GM10248 (cell line): ENCODE data around the gene NAP1L1.

Experiments
- CTCF ChIA-PET: fragments of 300-600 bp; sonication (Branson Sonifier 250); formaldehyde crosslinking; extraction: SDS; loops from one replicate; lab custom pipeline; 2021; ENCODE audit warnings: antibody characterized with exemption; lab: Yijun Ruan, JAX
- POLR2A ChIA-PET: fragments of 350-650 bp; sonication (Branson Sonifier 250); formaldehyde crosslinking; extraction: SDS; loops from one replicate; lab custom pipeline; 2020; ENCODE audit warnings: antibody characterized with exemption; lab: Yijun Ruan, JAX
- DNase-seq: peaks from one replicate; pipeline ENCODE4 v3.0.0; 2012; ENCODE audit errors: extremely low spot score
- TF ChIP-seq, protein P1 (sequence below): IDR thresholded peaks from 2 replicates; pipeline ENCODE4 v1.5.1; 2012; ENCODE audit warnings: mild to moderate bottlenecking, low read depth; ENCODE audit errors: extremely low read depth, missing control alignments, control extremely low read depth

The NAP1L1 gene

DNA sequence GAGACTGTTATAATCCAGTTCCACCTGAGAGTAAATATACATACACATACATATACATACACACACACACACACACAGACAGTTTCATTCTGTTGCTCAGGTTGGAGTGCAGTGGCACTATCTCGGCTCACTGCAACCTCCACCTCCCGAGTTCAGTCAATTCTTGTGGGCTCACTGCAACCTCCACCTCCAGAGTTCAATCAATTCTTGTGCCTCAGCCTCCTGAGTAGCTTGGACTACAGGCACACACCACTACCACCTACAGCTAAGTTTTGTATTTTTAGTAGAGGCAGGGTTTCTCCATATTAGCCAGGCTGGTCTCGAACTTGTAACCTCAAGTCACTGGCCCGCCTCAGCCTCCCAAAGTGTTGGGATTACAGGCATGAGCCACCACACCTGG is 44.0 kb downstream of the NAP1L1 start:
- POLR2A ChIA-PET: interaction anchor here (2.2 kb wide), 1 partner anchor 9 kb away, joined by 7 read pairs; the partner anchor contains the start of gene PHLDA1
- CTCF ChIA-PET: interaction anchor here (0.6 to 2.5 kb wide), 11 partner anchors 10 to 649 kb away, joined by 3 to 18 read pairs (median 3); partner anchors contain the start of gene GLIPR1L2
- TF ChIP-seq, protein P1, sequence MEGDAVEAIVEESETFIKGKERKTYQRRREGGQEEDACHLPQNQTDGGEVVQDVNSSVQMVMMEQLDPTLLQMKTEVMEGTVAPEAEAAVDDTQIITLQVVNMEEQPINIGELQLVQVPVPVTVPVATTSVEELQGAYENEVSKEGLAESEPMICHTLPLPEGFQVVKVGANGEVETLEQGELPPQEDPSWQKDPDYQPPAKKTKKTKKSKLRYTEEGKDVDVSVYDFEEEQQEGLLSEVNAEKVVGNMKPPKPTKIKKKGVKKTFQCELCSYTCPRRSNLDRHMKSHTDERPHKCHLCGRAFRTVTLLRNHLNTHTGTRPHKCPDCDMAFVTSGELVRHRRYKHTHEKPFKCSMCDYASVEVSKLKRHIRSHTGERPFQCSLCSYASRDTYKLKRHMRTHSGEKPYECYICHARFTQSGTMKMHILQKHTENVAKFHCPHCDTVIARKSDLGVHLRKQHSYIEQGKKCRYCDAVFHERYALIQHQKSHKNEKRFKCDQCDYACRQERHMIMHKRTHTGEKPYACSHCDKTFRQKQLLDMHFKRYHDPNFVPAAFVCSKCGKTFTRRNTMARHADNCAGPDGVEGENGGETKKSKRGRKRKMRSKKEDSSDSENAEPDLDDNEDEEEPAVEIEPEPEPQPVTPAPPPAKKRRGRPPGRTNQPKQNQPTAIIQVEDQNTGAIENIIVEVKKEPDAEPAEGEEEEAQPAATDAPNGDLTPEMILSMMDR: no peak
- no peak for DNase-seq

DNA sequence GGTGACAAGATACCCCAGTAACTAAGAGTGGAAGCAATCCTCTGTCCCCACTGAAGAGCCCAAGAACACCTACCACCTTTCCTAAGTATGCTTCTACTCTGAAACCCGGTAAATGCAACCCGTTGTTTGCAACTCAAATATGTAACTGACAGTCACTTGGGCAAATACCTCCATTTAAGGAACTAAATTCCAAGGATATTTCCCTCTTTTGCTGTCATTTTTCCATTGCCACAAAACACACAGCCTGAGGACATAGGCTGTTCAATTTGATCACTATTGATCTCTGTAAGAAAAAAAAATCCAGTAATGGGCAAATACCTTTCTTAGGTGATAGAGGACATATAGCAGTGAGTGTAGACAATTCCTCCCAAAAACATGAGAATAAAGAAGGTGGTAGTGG is 46.3 kb downstream of the NAP1L1 start:
- no peak for DNase-seq
- CTCF ChIA-PET: interaction anchor here (1.1 to 3.0 kb wide), 13 partner anchors 9 to 554 kb away, joined by 3 to 45 read pairs (median 7); no protein-coding TSS in a partner anchor
- TF ChIP-seq, protein P1: no peak
- POLR2A ChIA-PET: no interaction called here

DNA sequence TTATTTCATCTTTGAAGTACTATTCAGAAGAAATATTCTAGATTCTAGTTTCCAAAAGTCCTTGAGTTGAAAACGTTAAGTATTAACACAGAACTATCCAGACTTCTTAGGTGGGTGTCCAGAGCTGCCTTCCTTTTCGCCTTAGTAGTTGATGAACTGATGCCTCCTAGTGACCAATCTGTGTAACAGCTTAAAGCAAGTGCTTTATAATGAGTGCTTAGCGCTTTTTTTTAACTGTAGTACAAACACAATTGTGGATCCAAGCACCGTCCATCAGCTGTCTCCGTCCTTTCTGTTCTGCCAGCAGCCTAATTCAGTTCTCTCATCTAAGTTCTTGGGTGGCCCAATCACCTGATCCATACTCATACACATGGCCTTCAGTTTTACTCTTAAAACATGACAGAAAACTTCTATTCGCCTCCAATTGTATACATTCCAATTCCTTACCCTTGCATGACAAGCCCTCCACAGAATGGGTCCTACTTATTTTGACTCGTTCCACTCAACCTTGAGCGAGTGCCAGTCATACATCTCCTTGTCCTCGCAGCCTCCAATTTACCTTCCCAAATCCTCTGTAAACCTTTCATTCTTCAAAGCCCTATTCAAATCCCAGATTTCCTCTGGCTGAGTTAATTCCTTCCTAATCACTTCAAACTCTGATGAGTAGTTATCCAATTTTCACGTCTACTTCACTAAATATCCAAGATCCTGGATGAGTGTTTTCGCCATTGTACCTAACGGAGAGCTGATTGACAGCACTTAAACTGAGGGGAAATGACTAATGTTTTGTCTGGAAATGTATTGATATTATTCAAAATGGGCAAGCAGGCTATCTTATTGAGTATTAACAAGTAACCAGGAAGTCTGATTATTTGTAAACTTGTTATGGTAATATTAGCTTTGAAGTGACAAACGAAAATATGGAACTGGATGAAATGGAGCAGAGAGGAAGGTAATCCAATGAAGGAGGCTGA is 47.1 kb downstream of the NAP1L1 start:
- CTCF ChIA-PET: interaction anchor here (0.8 to 3.0 kb wide), 23 partner anchors 8 to 703 kb away, joined by 3 to 45 read pairs (median 5); partner anchors contain the start of genes GLIPR1 and GLIPR1L1
- TF ChIP-seq, protein P1: peak; percentile 81
- POLR2A ChIA-PET: interaction anchor here (0.9 to 1.2 kb wide), 2 partner anchors 43 to 482 kb away, joined by 3 to 5 read pairs; no protein-coding TSS in a partner anchor
- DNase-seq: peak; percentile 47

DNA sequence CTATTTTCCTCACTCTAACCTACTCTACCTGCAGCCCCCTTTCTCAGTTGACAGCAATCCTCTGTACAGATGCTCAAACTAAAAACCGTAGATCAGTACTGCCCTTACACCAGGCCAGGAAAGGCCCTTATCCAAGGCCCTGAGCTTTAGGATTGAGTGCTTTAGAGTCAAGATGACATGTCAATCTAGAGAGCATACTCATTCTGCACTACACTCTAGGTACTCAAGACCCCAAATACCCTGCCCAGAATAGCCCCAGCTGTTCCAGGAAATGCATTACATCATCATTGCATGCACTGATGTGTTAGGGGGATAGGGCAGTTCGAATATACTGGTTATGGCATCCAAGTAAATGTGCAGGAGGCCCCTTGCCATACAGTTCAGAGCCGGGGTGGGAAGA is 49.4 kb downstream of the NAP1L1 start:
- no peak for DNase-seq
- ChIA-PET CTCF (interaction anchor here (1.2 kb wide), 4 partner anchors 506 to 644 kb away, joined by 3 to 4 read pairs (median 4); partner anchors contain the start of gene GLIPR1L2), POLR2A (no interaction called here)
- TF ChIP-seq, protein P1: no peak

DNA sequence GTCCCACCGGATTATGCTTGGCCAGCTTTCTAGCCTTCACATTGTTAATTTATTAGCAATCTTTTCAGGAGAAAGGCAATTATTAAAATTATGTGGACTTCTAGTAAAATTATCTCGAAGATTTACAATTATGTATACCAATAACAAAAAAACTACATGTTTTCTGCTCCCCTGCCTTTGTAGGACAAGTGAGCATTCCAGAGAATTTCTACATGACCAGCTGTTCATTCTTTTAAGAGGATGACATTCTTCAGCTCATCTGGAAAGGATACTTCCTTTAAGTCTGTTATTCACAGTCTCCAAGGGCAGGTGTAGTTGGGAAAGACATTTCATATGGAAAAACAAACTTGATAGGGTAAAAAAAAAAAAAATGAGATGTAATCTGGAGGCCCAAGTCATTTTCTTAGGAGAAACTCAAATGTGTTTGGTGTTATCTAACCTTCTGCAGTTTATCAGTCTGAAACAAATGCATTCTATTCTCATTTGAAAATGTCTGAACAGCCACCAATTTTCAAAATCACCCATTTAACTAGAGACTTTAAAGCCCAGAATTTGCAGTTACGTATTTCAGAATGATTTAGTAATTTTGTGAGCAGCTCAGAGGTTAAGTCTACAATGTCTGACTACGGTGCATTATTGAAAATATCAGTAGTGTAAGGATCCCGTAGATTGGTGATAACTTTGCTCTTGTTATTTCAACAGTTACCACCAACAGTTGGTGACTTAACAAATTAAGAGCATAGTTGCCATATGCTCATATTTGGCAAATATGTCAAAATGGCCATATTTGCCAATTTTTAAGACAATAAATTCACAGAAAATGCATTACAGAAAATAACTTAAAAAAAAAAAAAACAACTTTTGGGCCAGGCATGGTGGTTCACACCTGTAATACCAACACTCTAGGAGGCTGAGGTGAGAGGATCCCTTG is 51.1 kb downstream of the NAP1L1 start:
- no peak for DNase-seq
- ChIA-PET CTCF (interaction anchor here (1.1 to 5.9 kb wide), 6 partner anchors 10 to 701 kb away, joined by 3 to 48 read pairs (median 6); no protein-coding TSS in a partner anchor), POLR2A (interaction anchor here (0.6 kb wide), 1 partner anchor 50 kb away, joined by 7 read pairs; no protein-coding TSS in a partner anchor)
- TF ChIP-seq, protein P1: no peak
